Pericardium fibroblast (primary cell): Measurements from ENCODE around the gene PAPLN. TPM values are rescaled to one million over a fixed set of nuclear protein-coding genes. Genes with fewer than 3 reads are reported as not detected.

Source experiments
- total RNA-seq: library from RNA; depleted of rRNA; stranded (reverse); fragments of >200 nt; gene quantifications from 2 replicates; pipeline ENCODE4 v1.2.3, GENCODE V29; 2015

The PAPLN gene, protein sequence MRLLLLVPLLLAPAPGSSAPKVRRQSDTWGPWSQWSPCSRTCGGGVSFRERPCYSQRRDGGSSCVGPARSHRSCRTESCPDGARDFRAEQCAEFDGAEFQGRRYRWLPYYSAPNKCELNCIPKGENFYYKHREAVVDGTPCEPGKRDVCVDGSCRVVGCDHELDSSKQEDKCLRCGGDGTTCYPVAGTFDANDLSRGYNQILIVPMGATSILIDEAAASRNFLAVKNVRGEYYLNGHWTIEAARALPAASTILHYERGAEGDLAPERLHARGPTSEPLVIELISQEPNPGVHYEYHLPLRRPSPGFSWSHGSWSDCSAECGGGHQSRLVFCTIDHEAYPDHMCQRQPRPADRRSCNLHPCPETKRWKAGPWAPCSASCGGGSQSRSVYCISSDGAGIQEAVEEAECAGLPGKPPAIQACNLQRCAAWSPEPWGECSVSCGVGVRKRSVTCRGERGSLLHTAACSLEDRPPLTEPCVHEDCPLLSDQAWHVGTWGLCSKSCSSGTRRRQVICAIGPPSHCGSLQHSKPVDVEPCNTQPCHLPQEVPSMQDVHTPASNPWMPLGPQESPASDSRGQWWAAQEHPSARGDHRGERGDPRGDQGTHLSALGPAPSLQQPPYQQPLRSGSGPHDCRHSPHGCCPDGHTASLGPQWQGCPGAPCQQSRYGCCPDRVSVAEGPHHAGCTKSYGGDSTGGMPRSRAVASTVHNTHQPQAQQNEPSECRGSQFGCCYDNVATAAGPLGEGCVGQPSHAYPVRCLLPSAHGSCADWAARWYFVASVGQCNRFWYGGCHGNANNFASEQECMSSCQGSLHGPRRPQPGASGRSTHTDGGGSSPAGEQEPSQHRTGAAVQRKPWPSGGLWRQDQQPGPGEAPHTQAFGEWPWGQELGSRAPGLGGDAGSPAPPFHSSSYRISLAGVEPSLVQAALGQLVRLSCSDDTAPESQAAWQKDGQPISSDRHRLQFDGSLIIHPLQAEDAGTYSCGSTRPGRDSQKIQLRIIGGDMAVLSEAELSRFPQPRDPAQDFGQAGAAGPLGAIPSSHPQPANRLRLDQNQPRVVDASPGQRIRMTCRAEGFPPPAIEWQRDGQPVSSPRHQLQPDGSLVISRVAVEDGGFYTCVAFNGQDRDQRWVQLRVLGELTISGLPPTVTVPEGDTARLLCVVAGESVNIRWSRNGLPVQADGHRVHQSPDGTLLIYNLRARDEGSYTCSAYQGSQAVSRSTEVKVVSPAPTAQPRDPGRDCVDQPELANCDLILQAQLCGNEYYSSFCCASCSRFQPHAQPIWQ
- 22.0 and 25.0 TPM in 2 replicates for total RNA-seq

DNA sequence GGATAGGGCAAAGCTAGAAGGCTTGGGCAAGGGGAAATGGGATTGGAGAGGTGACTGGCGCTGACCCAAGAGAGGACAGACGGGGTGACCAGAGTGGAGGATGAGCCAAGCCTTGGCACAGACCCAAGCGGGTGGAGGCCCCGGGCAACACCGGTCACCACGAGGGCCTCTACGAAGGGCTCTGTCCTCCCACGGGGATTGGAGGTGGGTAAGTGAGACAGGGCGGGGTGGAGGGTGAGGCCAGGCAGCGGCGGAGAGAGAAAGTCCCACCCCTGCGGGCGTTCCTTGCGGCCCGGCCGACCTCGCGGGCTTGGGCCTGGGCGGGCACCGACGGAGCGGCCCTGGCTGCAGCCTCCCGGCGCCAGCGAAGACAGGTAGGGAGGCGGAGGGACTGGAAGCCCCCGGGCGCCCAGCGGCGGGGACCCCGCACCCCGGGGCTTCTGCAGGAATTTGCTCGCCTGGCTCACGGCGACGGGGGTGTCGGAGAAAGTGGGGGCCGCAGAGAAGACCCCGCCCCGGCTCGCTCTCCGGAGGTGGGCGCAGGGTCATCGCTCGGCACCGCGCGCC, at the start of gene PAPLN:
TSS of gene PAPLN (plus strand) at position 288 of the 567 bp plus-strand sequence. CDS start 2,273 bp downstream, outside the sequence.

Other genes starting within 250 kb of the PAPLN start
- 14.2 and 17.7 TPM in 2 replicates for gene ZFYVE1, start 210.4 kb upstream of the PAPLN start, total RNA-seq
- gene RBM25, start 179.0 kb upstream of the PAPLN start, total RNA-seq, result 15.2 and 22.6 TPM in 2 replicates
- 33.0 and 50.5 TPM in 2 replicates for gene PSEN1, start 101.0 kb upstream of the PAPLN start, total RNA-seq
- gene NUMB, start 221.0 kb downstream of the PAPLN start, total RNA-seq, result 20.9 and 24.9 TPM in 2 replicates